Superior temporal gyrus (tissue), 1 donor: ENCODE measurements around the gene S1PR5.
"Not testable (repeated sequence)": the region's sequence is repeated elsewhere in the genome, so short reads cannot be mapped to it uniquely, and the experiment has no call there.

ENCODE experiments used
- DNase-seq: peaks from one replicate; pipeline ENCODE4 v3.0.0-alpha.2; 2016; ENCODE audit errors: extremely low spot score

The S1PR5 gene

GRCh38 chr19:10544753-10545251, 27.6 kb upstream of the S1PR5 start:
- DNase-seq, result no peak

- no peak for DNase-seq
Measured at GRCh38 chr19:10544242-10544752, 27.1 kb upstream of the S1PR5 start.

GRCh38 chr19:10543420-10544241, 26.4 kb upstream of the S1PR5 start, which contains the start of gene ATG4D:
Gene ATG4D (plus strand): TSS chr19:10543904. CDS start chr19:10544091, 187 bp downstream.
- peak; percentile 83 for DNase-seq

GRCh38 chr19:10543059-10543419, 25.8 kb upstream of the S1PR5 start:
- DNase-seq, result peak; percentile 11

- DNase-seq, result not testable (repeated sequence)
Measured at GRCh38 chr19:10539016-10539415, 21.8 kb upstream of the S1PR5 start.

- no peak for DNase-seq
Measured at GRCh38 chr19:10538204-10538983, 21.1 kb upstream of the S1PR5 start.

- no peak for DNase-seq
Measured at GRCh38 chr19:10537668-10538067, 20.4 kb upstream of the S1PR5 start.

GRCh38 chr19:10535613-10536012, 18.4 kb upstream of the S1PR5 start:
- DNase-seq, result no peak

GRCh38 chr19:10533646-10534386, 16.6 kb upstream of the S1PR5 start:
- no peak for DNase-seq

- DNase-seq, result no peak
Measured at GRCh38 chr19:10532457-10532856, 15.2 kb upstream of the S1PR5 start.

- DNase-seq, result not testable (repeated sequence)
Measured at GRCh38 chr19:10526887-10527286, 9.6 kb upstream of the S1PR5 start.

GRCh38 chr19:10525636-10526035, 8.4 kb upstream of the S1PR5 start:
- no peak for DNase-seq

- DNase-seq, result no peak
Measured at GRCh38 chr19:10523135-10523636, 5.9 kb upstream of the S1PR5 start.

- no peak for DNase-seq
Measured at GRCh38 chr19:10521461-10522171, 4.4 kb upstream of the S1PR5 start.

GRCh38 chr19:10520652-10521318, 3.5 kb upstream of the S1PR5 start:
- no peak for DNase-seq

- no peak for DNase-seq
Measured at GRCh38 chr19:10519421-10519820, 2.2 kb upstream of the S1PR5 start.

- peak; percentile 48 for DNase-seq
Measured at GRCh38 chr19:10518444-10519361, 1.5 kb upstream of the S1PR5 start.

- DNase-seq, result peak; percentile 47
Measured at GRCh38 chr19:10517760-10518443, 655 bp upstream of the S1PR5 start.
